GM12801 (cell line): ENCODE results near the gene CYP4X1.

Experiments
- CTCF ChIP-seq: IDR thresholded peaks from one replicate; pipeline ENCODE4 v1.5.1; 2011; ENCODE audit warnings: control low read depth; ENCODE audit not compliant: insufficient read length; ENCODE audit errors: extremely low read depth

The CYP4X1 gene

GRCh38 chr1:47036764-47037163, 13.3 kb downstream of the CYP4X1 start:
- TF ChIP-seq CTCF = no peak

GRCh38 chr1:47059376-47059775, 35.9 kb downstream of the CYP4X1 start:
- no peak for TF ChIP-seq CTCF

GRCh38 chr1:47067097-47067594, 43.7 kb downstream of the CYP4X1 start, which contains the start of gene CYP4Z1:
CYP4Z1 (plus strand) TSS chr1:47067231; CDS start chr1:47067491, 260 bp downstream.
- no peak for TF ChIP-seq CTCF
